ENCODE data around the gene CD163L1.
"Not testable (repeated sequence)": the region's sequence is repeated elsewhere in the genome, so short reads cannot be mapped to it uniquely, and the experiment has no call there.

Gene CD163L1

GRCh38 chr12:7337790-7338189 is 106.2 kb downstream of the CD163L1 start:
- H3K4me3 ChIP-seq (ENCODE audit: low read depth, low read length) = not testable (repeated sequence)

- no peak overlapping the region for H3K4me3 ChIP-seq (ENCODE audit: low read depth, low read length)
Measured at GRCh38 chr12:7327918-7328317, 116.0 kb downstream of the CD163L1 start.

- H3K4me3 ChIP-seq (ENCODE audit: low read depth, low read length) = no peak overlapping the region
Measured at GRCh38 chr12:7324176-7324575, 119.8 kb downstream of the CD163L1 start.

GRCh38 chr12:7322599-7322998 is 121.4 kb downstream of the CD163L1 start:
- no peak overlapping the region for H3K4me3 ChIP-seq (ENCODE audit: low read depth, low read length)

- H3K4me3 ChIP-seq (ENCODE audit: low read depth, low read length) = no peak overlapping the region
Measured at GRCh38 chr12:7321624-7322023, 122.3 kb downstream of the CD163L1 start.

GRCh38 chr12:7319930-7320329 is 124.0 kb downstream of the CD163L1 start:
- no peak overlapping the region for H3K4me3 ChIP-seq (ENCODE audit: low read depth, low read length)

GRCh38 chr12:7310070-7310469 is 133.9 kb downstream of the CD163L1 start:
- H3K4me3 ChIP-seq (ENCODE audit: low read depth, low read length) = no peak overlapping the region

All from iPS-11a (cell line).